Neural cell (in vitro differentiated cells): ENCODE measurements around the gene TPM2. TPM values are rescaled to one million over a fixed set of nuclear protein-coding genes. Genes with fewer than 3 reads are reported as not detected.

Experiments
- H2AFZ ChIP-seq: fragments of 200-600, 300-800 bp; sonication (generic), shearing (Covaris generic); 2 replicates; pipeline ENCODE4 v1.6.0; 2014; ENCODE audit warnings: low read depth, mild to moderate bottlenecking, antibody characterized with exemption, low read length, moderate library complexity
- H3F3A ChIP-seq: fragments of 200-600 bp; shearing (Covaris generic); 2 replicates; pipeline ENCODE4 v1.6.1; 2016; ENCODE audit warnings: mild to moderate bottlenecking, moderate library complexity, mixed read lengths, antibody characterized with exemption, low read length; ENCODE audit not compliant: insufficient read depth, poor library complexity, severe bottlenecking
- H3K27ac ChIP-seq: fragments of 200-600, 300-800 bp; sonication (generic), shearing (Covaris generic); 2 replicates; pipeline ENCODE4 v1.5.1; 2014; ENCODE audit warnings: mild to moderate bottlenecking, low read length, moderate library complexity
- H3K27me3 ChIP-seq: fragments of 300-800, 200-600 bp; sonication (generic), shearing (Covaris generic); 2 replicates; pipeline ENCODE4 v1.6.0; 2014; ENCODE audit warnings: mild to moderate bottlenecking, low read depth, low read length, moderate library complexity; ENCODE audit not compliant: insufficient read depth
- H3K36me3 ChIP-seq: fragments of 300-800, 200-600 bp; sonication (generic), shearing (Covaris generic); 2 replicates; pipeline ENCODE4 v1.5.1; 2014; ENCODE audit warnings: mild to moderate bottlenecking, antibody characterized with exemption, low read length, moderate library complexity; ENCODE audit not compliant: insufficient read depth
- H3K4me2 ChIP-seq: fragments of 300-800, 200-600 bp; sonication (generic), shearing (Covaris generic); 2 replicates; pipeline ENCODE4 v1.6.0; 2014; ENCODE audit warnings: mild to moderate bottlenecking, low read length
- H3K4me3 ChIP-seq: fragments of 300-800, 200-600 bp; sonication (generic), shearing (Covaris generic); 2 replicates; pipeline ENCODE4 v1.5.1; 2014; ENCODE audit warnings: mild to moderate bottlenecking, low read length, moderate library complexity
- H3K79me2 ChIP-seq: fragments of 200-600 bp; shearing (Covaris generic); replicated peaks from 2 replicates; pipeline ENCODE4 v1.6.0; 2014; ENCODE audit warnings: mild to moderate bottlenecking, low read length, moderate library complexity; ENCODE audit not compliant: insufficient read depth
- H3K9ac ChIP-seq: fragments of 300-800, 200-600 bp; sonication (generic), shearing (Covaris generic); 2 replicates; pipeline ENCODE4 v1.6.1; 2016; ENCODE audit warnings: mild to moderate bottlenecking, low read length, mixed read lengths
- H3K9me2 ChIP-seq: fragments of 200-600 bp; shearing (Covaris generic); 2 replicates; pipeline ENCODE4 v1.6.1; 2016; ENCODE audit warnings: mild to moderate bottlenecking, low read length, mixed read lengths; ENCODE audit not compliant: insufficient read depth
- H3K9me3 ChIP-seq: fragments of 200-600, 300-800 bp; sonication (generic), shearing (Covaris generic); 2 replicates; pipeline ENCODE4 v1.6.1; 2016; ENCODE audit warnings: mild to moderate bottlenecking, mixed run types, low read length, moderate library complexity, mixed read lengths
- H4K20me1 ChIP-seq: fragments of 200-600 bp; shearing (Covaris generic); 2 replicates; pipeline ENCODE4 v1.6.1; 2016; ENCODE audit warnings: mild to moderate bottlenecking, mixed run types; ENCODE audit not compliant: insufficient read depth
- CTCF ChIP-seq: fragments of 450-650 bp; IDR thresholded peaks from 2 replicates; pipeline ENCODE4 v1.5.1; 2014; ENCODE audit warnings: antibody characterized with exemption, mild to moderate bottlenecking, moderate library complexity; ENCODE audit not compliant: poor library complexity, severe bottlenecking
- EP300 ChIP-seq: fragments of 450-650 bp; conservative IDR thresholded peaks from 2 replicates; pipeline ENCODE4 v1.6.1; 2014; ENCODE audit warnings: antibody characterized with exemption, mild to moderate bottlenecking, moderate library complexity; ENCODE audit not compliant: poor library complexity, severe bottlenecking
- EZH2 ChIP-seq: fragments of 200-600, 300-800 bp; shearing (Covaris generic), sonication (generic); IDR thresholded peaks from 2 replicates; pipeline ENCODE4 v1.6.1; 2014; ENCODE audit warnings: antibody characterized with exemption, low read length, borderline replicate concordance, mild to moderate bottlenecking; ENCODE audit not compliant: insufficient read depth, poor library complexity, severe bottlenecking
- MXI1 ChIP-seq: fragments of 450-650 bp; conservative IDR thresholded peaks from 2 replicates; pipeline ENCODE4 v1.6.1; 2014; ENCODE audit warnings: antibody characterized with exemption, mild to moderate bottlenecking; ENCODE audit not compliant: poor library complexity, severe bottlenecking
- POLR2AphosphoS5 ChIP-seq: IDR thresholded peaks from 2 replicates; pipeline ENCODE4 v1.6.1; 2012
- RAD21 ChIP-seq: fragments of 450-650 bp; conservative IDR thresholded peaks from 2 replicates; pipeline ENCODE4 v1.6.1; 2014; ENCODE audit warnings: antibody characterized with exemption, mild to moderate bottlenecking, moderate library complexity
- REST ChIP-seq: IDR thresholded peaks from 2 replicates; pipeline ENCODE4 v1.6.1; 2012; ENCODE audit warnings: borderline replicate concordance
- SMC3 ChIP-seq: fragments of 450-650 bp; conservative IDR thresholded peaks from 2 replicates; pipeline ENCODE4 v1.6.1; 2014; ENCODE audit warnings: antibody characterized with exemption, mild to moderate bottlenecking, moderate library complexity; ENCODE audit not compliant: poor library complexity
- TAF1 ChIP-seq: IDR thresholded peaks from 2 replicates; pipeline ENCODE4 v1.6.1; 2012; ENCODE audit warnings: low read depth
- polyA plus RNA-seq: library from polyadenylated mRNA; depleted of rRNA; stranded (reverse); fragments of >200 nt; gene quantifications from 2 replicates; pipeline ENCODE4 v1.2.3, GENCODE V29; 2014

Gene TPM2
- polyA plus RNA-seq, 1 donor from 2014 or later, result not detected

DNA sequence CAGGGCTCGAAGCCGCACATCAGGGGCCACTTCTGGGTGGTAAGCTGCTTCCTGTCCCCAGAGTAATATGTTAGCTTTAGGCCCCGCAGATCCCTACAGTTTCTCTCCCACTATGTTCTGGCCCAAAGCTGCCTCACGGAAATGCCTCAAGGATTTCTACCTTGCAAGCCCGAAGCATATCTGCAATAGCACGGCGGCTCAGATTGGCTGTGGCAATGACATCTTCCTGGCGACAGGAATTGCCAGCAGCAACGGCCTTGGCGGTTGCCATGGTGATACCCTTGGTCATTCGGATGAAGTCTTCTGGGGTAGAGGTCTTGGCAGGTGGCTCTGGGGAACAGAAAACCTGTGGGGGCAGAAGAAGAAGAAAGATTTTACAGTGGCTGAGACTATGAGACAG, 10.3 kb upstream of the TPM2 start:
- Histone ChIP-seq H3K4me3 (no peak overlapping the region), H3K9me2 (no peaks in the 10 kb centered on the region), H3K27me3 (no peaks in the 10 kb centered on the region), H2AFZ (no peak overlapping the region), H3K27ac (no peak overlapping the region), H3K4me2 (no peak overlapping the region), H3K36me3 (no peaks in the 10 kb centered on the region), H4K20me1 (no peaks in the 10 kb centered on the region), H3K9ac (no peak overlapping the region), H3K9me3 (no peaks in the 10 kb centered on the region), H3K79me2 (no peaks in the 10 kb centered on the region), H3F3A (no peaks in the 10 kb centered on the region)
- TF ChIP-seq POLR2AphosphoS5 (no peak), EP300 (no peak), SMC3 (no peak), RAD21 (no peak), MXI1 (no peak), TAF1 (no peak)

GRCh38 chr9:35698231-35698630, 8.5 kb upstream of the TPM2 start:
- TF ChIP-seq RAD21 (no peak), SMC3 (no peak), REST (no peak), EP300 (no peak)
- Histone ChIP-seq H2AFZ (no peak overlapping the region), H3K36me3 (no peaks in the 10 kb centered on the region), H3K27me3 (no peaks in the 10 kb centered on the region), H3F3A (no peaks in the 10 kb centered on the region), H4K20me1 (no peaks in the 10 kb centered on the region), H3K9ac (no peak overlapping the region), H3K4me3 (no peak overlapping the region), H3K79me2 (no peaks in the 10 kb centered on the region), H3K4me2 (no peak overlapping the region), H3K27ac (no peak overlapping the region), H3K9me2 (no peaks in the 10 kb centered on the region), H3K9me3 (no peaks in the 10 kb centered on the region)

DNA sequence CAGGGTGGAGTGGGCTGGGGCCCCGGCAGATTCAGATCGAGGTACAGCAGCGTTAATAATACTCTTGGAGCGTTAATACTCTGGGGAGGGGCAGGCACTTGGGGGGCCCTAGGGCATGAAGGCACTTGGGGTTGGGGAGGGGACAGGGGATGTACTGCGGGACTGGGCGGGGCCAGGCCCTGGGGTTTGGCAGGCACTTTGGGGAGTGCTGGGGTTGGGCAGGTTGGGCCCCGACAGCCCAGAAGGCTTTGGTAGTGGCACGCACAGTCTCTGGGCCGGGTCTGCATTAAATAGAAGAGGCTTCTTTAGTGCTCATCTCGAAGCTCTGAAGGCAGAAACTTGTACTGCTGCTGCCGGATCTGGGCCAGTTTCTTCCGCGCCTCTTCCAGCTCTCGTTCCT, 7.8 kb upstream of the TPM2 start:
- Histone ChIP-seq H3K27me3 (no peaks in the 10 kb centered on the region), H4K20me1 (no peaks in the 10 kb centered on the region), H3K79me2 (no peaks in the 10 kb centered on the region), H3K27ac (no peak overlapping the region), H3K36me3 (no peaks in the 10 kb centered on the region), H3K9me2 (no peaks in the 10 kb centered on the region), H2AFZ (no peak overlapping the region), H3K4me2 (no peak overlapping the region), H3F3A (no peaks in the 10 kb centered on the region), H3K9ac (no peak overlapping the region), H3K4me3 (no peak overlapping the region), H3K9me3 (no peaks in the 10 kb centered on the region)
- TF ChIP-seq SMC3 (no peak), EZH2 (no peak), MXI1 (no peak), EP300 (no peak), CTCF (no peak), RAD21 (no peak), TAF1 (no peak), POLR2AphosphoS5 (no peak), REST (no peak)
